ENCODE measurements around the gene ATP8A1.
"Not testable (repeated sequence)": the region's sequence is repeated elsewhere in the genome, so short reads cannot be mapped to it uniquely, and the experiment has no call there.

ATP8A1 gene

GRCh38 chr4:42656944-42657792, at the start of gene ATP8A1:
Gene ATP8A1, minus strand, starts transcription at chr4:42657105. Its CDS starts 232 bp downstream, at chr4:42656873.
- DNase-seq: peak; percentile 95

- no peak for DNase-seq
Measured at GRCh38 chr4:42706086-42706485, 49.2 kb upstream of the ATP8A1 start.

GRCh38 chr4:42703813-42704212, 46.9 kb upstream of the ATP8A1 start:
- DNase-seq: peak; percentile 15

GRCh38 chr4:42702895-42703294, 46.0 kb upstream of the ATP8A1 start:
- no peak for DNase-seq

- not testable (repeated sequence) for DNase-seq
Measured at GRCh38 chr4:42701780-42702179, 44.9 kb upstream of the ATP8A1 start.

GRCh38 chr4:42690537-42690936, 33.6 kb upstream of the ATP8A1 start:
- no peak for DNase-seq

GRCh38 chr4:42683393-42683792, 26.5 kb upstream of the ATP8A1 start:
- no peak for DNase-seq

- DNase-seq: no peak
Measured at GRCh38 chr4:42678512-42678911, 21.6 kb upstream of the ATP8A1 start.

GRCh38 chr4:42676066-42676951, 19.4 kb upstream of the ATP8A1 start:
- DNase-seq: no peak

- no peak for DNase-seq
Measured at GRCh38 chr4:42673082-42673425, 16.1 kb upstream of the ATP8A1 start.

GRCh38 chr4:42672359-42673081, 15.6 kb upstream of the ATP8A1 start:
- no peak for DNase-seq

GRCh38 chr4:42671431-42672194, 14.7 kb upstream of the ATP8A1 start:
- DNase-seq: no peak

- DNase-seq: peak; percentile 15
Measured at GRCh38 chr4:42658261-42658660, 1.4 kb upstream of the ATP8A1 start.

- no peak for DNase-seq
Measured at GRCh38 chr4:42656679-42656943, 294 bp downstream of the ATP8A1 start.

GRCh38 chr4:42655921-42656678, 805 bp downstream of the ATP8A1 start:
- peak; percentile 55 for DNase-seq

- DNase-seq: no peak
Measured at GRCh38 chr4:42655269-42655637, 1.7 kb downstream of the ATP8A1 start.

GRCh38 chr4:42654631-42655268, 2.2 kb downstream of the ATP8A1 start:
- DNase-seq: peak; percentile 55

- DNase-seq: peak; percentile 31
Measured at GRCh38 chr4:42653626-42654560, 3.0 kb downstream of the ATP8A1 start.

GRCh38 chr4:42652529-42653231, 4.2 kb downstream of the ATP8A1 start:
- not testable (repeated sequence) for DNase-seq

GRCh38 chr4:42649870-42650269, 7.0 kb downstream of the ATP8A1 start:
- DNase-seq: no peak

Data from NCI-H82 (cell line).